A172 (cell line): ENCODE results near the gene NOX4. TPM values are rescaled to one million over a fixed set of nuclear protein-coding genes. Genes with fewer than 3 reads are reported as not detected.
"Not testable (repeated sequence)": the region's sequence is repeated elsewhere in the genome, so short reads cannot be mapped to it uniquely, and the experiment has no call there.

Experiments used
- DNase-seq: peaks from one replicate; pipeline ENCODE4 v3.0.0-alpha.2; 2015; ENCODE audit warnings: low spot score
- total RNA-seq: library from RNA; depleted of rRNA; stranded (reverse); fragments of >200 nt; shearing (Covaris generic); gene quantifications from 2 replicates; pipeline ENCODE4 v1.2.3, GENCODE V29; 2014; rRNA removed

Gene NOX4
- total RNA-seq, 1 experiment from 2014 or later: not detected

DNA sequence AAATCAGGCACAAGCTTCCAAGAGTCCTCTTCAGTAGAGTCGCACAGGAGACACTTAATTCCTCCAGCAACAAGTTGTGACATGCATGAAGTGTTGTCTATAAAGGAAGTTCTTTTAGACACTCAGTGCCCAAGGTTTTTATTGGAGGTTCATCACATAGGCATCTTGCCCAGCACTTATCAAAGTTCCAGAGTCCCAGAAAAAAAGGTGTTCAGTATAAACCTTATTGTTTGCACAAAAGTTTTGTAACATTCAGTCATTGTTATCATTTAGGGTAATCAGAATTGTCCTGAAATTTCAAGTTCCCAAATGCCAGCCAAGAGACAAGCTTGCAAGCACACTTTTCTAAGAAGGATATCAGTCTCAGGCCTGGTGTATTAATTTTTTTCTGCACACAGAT, 182.9 kb downstream of the NOX4 start:
- not testable (repeated sequence) for DNase-seq

DNA sequence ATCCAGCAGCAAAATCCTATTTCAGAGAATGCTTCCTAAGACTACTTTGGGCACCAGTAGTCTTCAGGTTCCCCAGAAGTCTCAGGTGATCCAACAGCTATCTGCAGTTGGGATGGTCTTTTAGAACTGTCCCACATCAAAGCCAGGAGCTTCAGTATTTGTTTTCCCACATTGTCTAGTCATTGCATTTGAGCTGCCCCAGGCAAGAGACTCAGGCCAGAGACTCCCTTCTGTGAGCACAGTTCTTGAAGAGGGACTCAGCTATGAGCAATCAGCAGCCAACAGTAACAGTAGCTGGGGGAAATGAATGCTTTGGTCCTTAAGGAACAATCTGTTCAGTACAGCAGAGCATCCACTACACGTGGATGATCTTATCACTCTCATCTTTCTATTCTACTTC, 188.1 kb downstream of the NOX4 start:
- not testable (repeated sequence) for DNase-seq

DNA sequence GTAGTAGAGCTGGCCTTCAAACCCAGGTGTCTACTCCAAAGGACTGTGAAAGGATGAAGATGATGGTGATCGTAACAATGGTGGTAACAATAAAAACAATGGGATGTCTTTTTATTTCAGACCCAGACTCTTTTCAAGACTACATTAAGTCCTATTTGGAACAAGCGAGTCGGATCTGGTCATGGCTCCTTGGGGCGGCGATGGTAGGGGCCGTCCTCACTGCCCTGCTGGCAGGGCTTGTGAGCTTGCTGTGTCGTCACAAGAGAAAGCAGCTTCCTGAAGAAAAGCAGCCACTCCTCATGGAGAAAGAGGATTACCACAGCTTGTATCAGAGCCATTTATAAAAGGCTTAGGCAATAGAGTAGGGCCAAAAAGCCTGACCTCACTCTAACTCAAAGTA, 196.2 kb downstream of the NOX4 start:
- not testable (repeated sequence) for DNase-seq

DNA sequence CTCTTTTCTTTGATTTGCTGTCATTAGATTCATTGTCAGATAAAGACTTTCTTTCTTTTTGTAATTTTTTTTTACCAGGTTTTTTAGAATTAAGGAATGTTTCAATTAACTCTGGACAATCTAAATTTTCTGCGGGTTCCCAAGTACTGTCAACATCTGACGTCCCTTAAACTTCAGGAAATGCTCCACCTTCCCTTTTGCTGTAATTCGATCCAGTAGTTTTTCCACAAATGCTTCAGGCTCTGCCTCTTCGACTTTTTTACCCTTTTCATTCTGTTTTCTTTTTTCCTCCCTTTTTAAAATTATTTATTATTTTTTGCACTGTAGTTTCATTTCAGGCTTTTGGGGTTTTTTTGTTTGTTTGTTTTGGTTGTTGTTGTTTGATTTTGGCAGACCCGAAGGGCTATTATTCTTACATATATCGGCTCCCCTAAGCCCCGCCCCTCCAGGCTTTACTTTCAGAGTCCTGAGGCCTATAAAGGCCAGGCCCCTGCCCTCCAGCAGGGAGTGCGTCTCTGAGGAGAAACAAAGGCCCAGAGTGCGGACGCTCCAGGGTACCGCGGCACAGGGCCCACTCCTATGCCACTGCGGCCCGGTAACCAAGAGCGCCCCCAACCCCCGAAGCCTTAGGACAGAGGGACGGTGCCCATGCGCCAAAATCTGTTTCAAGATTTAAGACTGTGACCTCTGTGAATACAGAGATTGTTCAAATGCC, 197.1 kb downstream of the NOX4 start:
- DNase-seq: no peak

DNA sequence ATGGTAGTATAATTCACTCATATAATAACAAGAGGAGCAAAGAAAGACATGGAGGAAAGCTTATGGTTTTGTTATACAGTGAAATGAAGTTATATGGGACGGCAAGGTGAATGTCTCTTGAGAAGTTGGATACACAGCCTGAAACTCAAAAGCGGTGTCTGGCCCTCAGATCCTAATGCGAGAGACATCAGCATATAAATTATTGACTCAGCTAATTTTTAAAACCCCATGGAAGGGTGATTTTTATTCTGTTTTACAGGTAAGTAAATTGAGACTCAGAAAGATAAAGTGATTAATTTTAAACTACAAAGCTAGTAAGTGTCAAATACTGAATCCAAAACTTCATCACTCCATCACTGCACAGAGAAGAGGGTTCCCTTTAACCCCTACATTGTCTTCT, 203.2 kb downstream of the NOX4 start:
- DNase-seq: not testable (repeated sequence)

DNA sequence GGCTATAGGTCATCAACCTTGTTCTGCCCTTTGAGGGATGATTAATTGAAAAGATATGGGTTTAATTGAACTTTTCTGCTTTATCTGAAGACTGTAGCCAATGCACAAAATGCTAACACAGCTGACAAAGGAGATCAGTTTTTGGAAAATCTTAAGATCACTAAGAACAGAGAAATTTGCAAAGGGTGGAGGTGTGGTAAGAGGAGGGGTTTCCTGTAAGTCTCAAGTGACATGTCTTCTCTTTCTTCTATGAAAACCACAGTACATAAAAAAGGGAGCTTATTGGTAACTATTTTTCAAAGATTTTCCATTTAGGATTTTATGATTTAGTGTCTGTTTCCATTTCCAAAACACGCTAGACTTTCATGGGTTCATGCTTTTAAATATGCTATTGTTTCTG, 204.6 kb downstream of the NOX4 start:
- DNase-seq: not testable (repeated sequence)

DNA sequence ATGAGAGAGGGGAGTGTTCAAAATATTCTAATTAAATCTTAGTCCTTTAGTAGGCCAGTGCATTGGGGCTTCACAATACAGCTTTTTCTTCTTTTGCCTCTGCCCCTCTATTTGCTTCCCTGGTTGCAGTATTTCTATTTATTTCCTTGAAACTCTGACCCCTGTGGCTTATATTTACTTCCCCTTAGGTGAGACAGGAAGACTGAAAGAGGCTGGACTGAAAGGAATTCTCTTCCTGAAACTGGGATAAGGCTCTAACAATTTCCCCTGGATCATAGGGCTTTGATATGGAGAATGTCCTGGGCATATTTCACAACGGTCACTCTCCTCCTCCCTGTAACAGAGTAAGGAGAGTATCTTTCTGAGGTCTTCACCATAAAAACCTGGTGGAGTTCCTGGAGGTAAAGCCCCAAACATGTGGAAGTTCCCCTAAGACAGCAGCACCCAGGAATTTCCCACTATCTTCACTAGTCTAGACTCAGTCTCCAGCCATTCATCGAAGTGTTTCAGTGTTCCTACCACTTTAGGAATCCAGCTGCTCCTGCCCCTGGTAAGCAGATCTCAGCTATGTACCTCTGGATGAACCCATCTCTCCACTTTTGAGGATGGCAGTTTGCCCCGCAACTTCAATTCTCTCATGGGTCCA, 210.0 kb downstream of the NOX4 start:
- not testable (repeated sequence) for DNase-seq

DNA sequence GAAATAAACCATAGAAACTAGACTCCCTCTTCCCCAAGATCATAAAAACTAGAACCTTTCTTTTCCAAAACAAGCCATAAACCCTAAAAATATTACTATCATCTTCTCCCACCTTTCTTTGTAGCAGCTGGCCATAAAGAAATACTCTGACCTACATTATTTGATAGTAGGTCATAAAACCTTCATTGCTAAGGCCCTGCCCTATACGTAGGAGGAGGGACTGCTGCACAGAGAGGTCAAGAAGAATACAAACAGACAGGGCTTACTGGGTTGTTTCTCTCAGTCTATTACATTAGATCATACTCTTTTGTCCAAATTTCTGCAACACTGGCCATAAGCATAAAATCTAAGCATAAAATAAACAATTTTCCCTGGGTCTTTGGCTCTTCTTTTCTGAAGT, 212.0 kb downstream of the NOX4 start:
- no peak for DNase-seq

DNA sequence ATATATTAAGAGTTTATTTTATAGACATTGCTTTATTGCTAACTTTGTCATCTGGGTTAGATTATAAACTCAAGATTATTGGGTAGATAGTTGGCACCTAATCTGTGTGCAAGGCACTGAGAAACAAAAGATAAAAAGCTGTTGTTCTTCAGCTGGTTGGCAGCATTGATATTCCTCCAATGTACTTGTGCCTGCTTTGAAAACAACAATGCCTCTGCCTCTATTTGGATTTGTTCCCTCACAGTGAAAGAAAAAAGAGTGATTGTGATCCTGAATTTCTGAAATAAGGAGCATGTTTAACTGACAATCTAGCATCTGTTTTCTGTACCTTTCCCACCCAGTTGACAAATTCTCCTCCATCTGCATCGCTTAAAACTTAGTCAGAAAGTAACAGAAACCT, 215.2 kb downstream of the NOX4 start:
- no peak for DNase-seq

Other genes with a start within 250 kb of the NOX4 start
- not detected in 2 replicates for gene TRIM77, start 218.9 kb upstream of the NOX4 start, total RNA-seq